CD4-positive, alpha-beta T cell treated with Interleukin-1 beta for 1 hour (primary cell): ENCODE measurements around the gene TRIM7.
"Not testable (repeated sequence)": the region's sequence is repeated elsewhere in the genome, so short reads cannot be mapped to it uniquely, and the experiment has no call there.

Experiments used
- DNase-seq, 2 donors: peaks; one replicate each; pipeline ENCODE4 v3.0.0-alpha.2; 2020 to 2022

TRIM7 gene

GRCh38 chr5:181232593-181232992 is 27.6 kb upstream of the TRIM7 start:
- DNase-seq = no peak

DNA sequence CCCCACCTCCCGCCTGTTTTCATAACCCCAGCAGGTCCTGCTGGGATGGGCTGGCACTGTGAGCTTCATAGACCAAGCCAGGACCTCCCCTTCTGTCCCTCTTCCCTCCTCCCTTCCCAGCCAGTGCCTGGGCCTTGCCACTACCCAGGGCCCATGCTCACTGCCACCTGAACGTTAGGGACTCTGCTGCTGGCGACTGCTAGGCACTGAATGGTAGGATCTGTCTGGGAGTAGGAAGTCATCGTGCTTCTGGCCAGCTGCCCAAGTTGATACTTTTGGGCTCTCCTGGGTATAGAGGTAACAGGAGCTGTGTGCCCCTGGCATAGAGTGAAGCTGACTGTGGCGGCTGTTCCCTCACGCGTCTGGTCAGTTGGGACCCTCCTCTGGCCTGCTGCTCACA is 26.4 kb upstream of the TRIM7 start:
- no peak for DNase-seq

- no peak for DNase-seq
Observed at GRCh38 chr5:181230551-181230950, 25.6 kb upstream of the TRIM7 start.

- no peak for DNase-seq
Observed at GRCh38 chr5:181229996-181230395, 25.0 kb upstream of the TRIM7 start.

- peak in 1 of 2 donors; percentile 53 for DNase-seq
Observed at GRCh38 chr5:181224390-181225229, 19.6 kb upstream of the TRIM7 start.

DNA sequence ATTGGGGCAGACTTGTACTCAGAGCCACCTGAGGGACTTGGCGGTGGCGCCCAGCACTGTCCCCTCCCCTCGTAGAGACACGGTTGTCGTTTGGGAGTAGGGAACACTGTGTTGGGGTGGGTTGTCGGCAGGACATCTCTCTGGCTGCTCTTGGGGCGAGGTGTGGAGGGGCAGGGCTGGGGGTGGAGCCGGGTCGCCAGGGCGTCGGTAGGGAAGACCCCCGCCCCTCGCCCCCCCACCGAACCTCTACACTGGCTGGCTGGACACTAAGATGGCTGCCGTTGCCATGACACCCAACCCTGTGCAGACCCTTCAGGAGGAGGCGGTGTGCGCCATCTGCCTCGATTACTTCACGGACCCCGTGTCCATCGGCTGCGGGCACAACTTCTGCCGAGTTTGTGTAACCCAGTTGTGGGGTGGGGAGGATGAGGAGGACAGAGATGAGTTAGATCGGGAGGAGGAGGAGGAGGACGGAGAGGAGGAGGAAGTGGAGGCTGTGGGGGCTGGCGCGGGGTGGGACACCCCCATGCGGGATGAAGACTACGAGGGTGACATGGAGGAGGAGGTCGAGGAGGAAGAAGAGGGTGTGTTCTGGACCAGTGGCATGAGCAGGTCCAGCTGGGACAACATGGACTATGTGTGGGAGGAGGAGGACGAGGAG is 18.9 kb upstream of the TRIM7 start:
- DNase-seq = no peak

GRCh38 chr5:181223058-181223728 is 18.2 kb upstream of the TRIM7 start, which contains the start of gene TRIM41:
Gene TRIM41 (plus strand): TSS chr5:181223281. CDS start chr5:181224000, 719 bp downstream.
- DNase-seq = peak; percentile 98 to 99

DNA sequence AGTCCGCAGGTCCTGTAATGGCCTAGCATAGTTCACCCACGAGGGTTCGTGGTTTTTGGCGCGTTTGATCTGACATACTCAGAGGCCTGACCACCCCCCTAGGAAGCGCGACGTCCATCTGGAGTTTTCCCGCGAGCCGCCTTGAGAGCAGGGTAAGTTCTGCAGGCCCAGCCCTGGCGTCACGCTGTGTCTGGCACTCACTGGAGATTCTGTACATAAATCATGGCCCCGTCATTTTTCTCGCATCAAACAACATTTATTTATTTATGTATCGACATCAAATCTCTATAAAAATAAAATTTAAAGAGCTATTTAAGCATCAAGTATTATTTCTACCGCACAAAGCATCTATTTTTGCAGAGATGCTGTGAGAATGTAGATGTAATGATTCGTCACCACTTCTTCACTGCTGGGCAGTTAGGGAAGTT is 17.6 kb upstream of the TRIM7 start:
- DNase-seq = no peak

- peak; percentile 95 to 97 for DNase-seq
Observed at GRCh38 chr5:181221792-181222629, 17.0 kb upstream of the TRIM7 start.

GRCh38 chr5:181221105-181221791 is 16.3 kb upstream of the TRIM7 start:
- DNase-seq = peak; percentile 66 to 70

DNA sequence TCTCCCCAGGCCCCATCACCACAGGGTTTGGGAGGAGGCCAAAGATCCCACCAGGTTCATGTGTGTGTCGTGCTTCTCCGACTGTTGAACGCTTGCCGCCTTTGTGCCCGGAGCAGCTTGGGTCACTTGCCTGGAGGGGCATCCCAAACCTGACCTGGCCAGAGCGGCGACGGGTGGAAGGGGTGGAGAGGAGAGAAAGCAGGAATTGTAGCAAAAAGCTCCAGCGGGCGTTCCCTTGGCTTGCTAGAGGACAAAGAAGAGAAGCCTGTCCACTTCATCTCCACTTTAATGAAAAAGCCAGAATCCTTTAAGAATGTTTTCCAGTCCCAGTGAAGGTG is 15.2 kb upstream of the TRIM7 start:
- DNase-seq = no peak

- no peak for DNase-seq
Observed at GRCh38 chr5:181219262-181220177, 14.5 kb upstream of the TRIM7 start.

DNA sequence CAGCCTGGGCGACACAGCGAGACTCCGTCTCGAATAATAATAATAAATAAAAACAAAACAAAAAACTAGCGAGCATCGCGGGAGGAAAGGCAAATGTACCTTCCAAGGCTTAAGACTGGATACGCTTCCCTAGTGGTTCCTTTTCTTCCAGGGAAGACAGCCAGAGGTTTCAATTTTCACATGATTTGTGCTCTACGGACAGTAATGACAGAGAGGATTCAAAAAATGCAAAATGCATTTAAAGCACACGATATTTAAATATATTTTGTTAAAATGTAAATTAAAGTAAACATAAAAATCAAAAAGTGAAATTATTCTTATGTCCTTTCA is 13.8 kb upstream of the TRIM7 start:
- no peak for DNase-seq

- peak in 1 of 2 donors; percentile 46 for DNase-seq
Observed at GRCh38 chr5:181217803-181218062, 12.7 kb upstream of the TRIM7 start.

DNA sequence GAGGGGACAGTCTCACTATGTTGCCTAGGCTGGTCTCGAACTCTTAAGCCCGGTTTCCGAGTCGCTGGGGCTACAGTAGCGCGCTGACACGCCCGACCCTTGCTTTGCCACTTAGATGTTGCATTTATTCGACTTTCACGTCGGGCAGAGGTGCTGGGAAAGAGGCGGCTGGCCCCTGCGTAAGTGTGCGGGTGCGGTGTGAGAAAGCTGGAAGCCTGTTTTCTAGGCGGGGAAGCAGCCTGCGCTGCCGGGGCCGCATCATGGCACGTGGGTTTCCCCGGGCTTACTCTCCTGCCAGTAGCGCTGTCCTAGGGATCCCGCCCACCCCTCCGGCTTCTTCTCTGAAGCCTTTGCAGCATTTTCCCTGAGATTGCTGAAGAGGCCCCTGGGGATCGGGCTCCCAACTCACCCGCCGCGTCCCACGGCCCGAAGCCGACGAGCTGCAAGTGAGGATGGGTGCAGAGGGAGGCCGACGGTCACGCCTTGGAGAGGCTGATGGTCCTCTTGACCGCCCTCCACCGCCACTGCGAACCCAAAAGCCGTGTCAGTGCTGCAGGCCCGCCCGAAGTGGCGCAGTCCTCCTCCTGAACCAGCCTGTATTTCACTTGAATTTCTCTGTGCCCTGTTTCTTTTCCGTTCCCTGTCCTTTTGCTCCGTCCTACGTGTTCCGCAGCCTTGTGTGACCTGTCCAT is 12.3 kb upstream of the TRIM7 start:
- DNase-seq = peak; percentile 72 to 73

DNA sequence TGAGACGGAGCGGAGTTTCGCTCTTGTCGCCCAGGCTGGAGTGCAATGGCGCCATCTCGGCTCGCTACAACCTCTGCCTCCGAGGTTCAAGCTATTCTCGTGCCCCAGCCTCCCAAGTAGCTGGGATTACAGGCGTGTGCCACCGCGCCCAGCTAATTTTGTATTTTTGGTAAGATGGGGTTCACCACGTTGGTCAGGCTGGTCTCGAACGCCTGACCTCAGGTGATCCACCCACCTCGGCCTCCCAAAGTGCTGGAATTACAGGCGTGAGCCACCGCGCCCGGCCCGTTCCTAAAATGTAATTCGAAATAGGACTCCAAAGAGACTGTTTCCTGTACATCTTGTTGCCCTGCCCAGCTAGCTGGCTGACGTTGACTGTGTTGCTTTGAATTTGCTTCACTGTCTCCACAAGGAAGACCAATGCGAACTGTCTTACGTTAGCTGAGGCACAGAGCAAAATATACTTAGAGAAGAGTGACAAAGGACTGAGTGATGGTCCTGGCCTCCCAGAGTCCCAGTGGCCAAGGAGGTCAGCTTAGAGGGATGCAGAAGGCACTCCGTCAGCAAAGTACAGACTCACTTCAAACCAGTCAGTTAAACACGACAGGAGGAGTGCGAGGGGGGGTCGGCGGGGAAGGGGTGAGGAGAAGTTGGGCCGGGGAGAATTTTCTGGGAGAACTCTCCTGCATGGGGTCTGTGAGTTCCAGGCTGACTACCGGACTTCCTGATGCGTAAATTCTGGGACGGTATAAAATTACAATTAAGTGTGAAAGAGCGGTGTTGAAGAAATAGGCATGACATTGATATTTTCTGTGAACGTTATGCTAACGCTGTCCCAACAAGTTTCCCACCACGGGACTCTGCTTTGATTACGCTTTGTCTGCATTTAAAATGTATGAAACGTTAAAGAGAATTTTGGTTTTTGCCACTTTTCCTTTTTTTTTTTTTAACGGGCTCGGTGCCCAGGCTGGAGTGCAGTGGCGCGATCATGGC is 11.3 kb upstream of the TRIM7 start:
- peak in 1 of 2 donors; percentile 39 for DNase-seq

DNA sequence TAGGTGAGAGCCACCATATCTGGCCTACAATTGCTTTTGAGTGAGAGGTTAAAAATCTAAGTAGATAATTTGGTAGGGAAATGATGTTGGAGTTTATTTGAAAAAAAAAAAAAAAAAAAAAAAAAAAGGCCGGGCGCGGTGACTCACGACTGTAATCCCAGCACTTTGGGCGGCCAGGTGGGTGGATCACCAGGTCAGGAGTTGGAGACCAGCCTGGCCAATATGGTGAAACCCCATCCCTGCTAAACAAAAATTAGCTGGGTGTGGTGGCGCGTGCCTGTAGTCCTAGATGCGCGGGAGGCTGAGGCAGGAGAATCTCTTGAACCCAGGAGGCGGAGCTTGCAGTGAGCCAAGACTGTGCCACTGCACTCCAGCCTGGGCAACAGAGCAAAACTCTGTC is 9.3 kb upstream of the TRIM7 start:
- DNase-seq = not testable (repeated sequence)

- DNase-seq = no peak
Observed at GRCh38 chr5:181212934-181213333, 7.9 kb upstream of the TRIM7 start.

DNA sequence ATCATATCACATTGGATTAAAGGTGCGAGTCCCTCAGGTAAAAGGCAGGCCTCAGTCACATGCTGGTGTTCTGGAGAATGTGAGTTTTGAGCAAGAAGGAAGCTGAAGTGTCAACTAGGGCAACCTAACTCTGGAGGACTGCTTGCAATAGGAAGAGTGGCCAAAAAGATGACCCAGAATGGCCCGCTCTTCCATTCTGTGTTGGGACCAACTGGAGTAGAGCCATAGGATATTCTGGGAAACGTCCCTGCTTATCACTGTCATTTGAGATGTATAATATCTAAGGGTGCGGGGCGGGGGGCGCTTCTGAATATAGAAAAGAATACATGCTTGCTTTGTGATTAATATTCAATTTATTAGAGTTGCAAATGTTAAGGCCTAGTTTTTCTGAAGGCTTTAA is 7.1 kb upstream of the TRIM7 start:
- DNase-seq = no peak

DNA sequence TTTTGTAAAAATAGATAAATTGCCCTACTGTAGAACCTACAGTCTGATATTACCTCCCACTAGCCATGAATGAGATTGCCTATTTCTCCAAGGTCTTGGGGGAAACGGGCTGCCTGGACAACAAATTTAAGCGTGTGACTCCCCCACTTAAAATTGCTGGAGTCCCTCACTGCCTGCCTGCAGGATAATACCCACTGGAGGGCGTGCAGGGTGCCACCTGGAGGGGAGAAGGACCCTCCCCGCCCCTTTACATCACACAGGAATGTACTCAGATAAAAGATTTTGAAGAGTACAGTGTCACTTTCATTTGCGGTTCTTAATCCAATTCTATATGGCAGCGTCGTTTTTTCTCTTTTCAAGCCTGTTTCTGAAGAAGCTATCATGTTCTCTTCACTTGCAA is 6.2 kb upstream of the TRIM7 start:
- no peak for DNase-seq
